NCI-H446 treated with DMSO at 0.1 percent for 48 hours (cell line): ENCODE results near the gene NUP205.
A peak's percentile ranks its signal among the peaks of the same experiment; 100 is the strongest.

Source experiments
- DNase-seq: peaks from one replicate; lab custom pipeline; 2025; lab: John Stamatoyannopoulos, UW

NUP205 gene

GRCh38 chr7:135552148-135552547 lies 5.6 kb upstream of the NUP205 start:
- DNase-seq: no peak

- no peak for DNase-seq
Measured at GRCh38 chr7:135553346-135553745, 4.4 kb upstream of the NUP205 start.

- peak; percentile 28 for DNase-seq
Measured at GRCh38 chr7:135558337-135558767, 635 bp downstream of the NUP205 start.

DNA sequence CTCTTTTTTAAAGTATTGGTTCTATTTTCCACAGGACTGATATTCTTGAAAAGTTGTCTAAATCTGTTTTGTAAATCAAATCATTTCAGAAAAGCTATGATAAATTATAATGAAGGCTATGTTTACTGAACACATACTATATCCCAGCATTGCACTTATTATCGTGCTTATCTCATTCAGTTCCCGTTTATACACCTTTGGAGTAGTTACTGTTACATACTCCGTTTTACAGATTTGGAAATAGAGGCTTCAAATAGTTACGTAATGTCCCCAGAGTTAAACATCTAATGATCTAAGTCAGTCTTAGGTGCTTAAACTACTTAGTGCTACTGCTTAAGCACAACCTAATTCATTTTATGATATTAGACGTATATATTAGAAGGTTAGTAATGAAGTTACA lies 1.2 kb downstream of the NUP205 start:
- DNase-seq: no peak

GRCh38 chr7:135560631-135561030 lies 2.9 kb downstream of the NUP205 start:
- DNase-seq: no peak

- no peak for DNase-seq
Measured at GRCh38 chr7:135562720-135563119, 5.0 kb downstream of the NUP205 start.

- no peak for DNase-seq
Measured at GRCh38 chr7:135571834-135572233, 14.1 kb downstream of the NUP205 start.

DNA sequence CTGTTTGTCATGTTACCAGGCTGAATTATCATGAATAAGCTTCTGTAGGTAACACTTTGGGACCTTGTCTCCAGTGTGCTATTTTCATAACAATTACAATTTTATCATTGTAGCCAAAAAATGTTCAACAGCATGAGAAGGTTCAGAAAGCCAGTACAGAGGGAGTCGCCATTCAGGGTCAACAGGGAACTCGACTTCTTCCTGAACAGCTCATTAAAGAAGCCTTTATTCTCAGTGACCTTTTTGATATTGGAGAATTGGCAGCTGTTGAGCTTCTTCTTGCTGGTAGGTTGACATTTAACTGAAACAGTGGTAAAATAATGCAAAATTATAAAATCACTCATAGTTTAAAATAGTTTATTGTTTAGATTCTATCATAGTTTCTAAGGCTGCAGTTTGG lies 15.8 kb downstream of the NUP205 start:
- no peak for DNase-seq

GRCh38 chr7:135575296-135575695 lies 17.6 kb downstream of the NUP205 start:
- DNase-seq: no peak

DNA sequence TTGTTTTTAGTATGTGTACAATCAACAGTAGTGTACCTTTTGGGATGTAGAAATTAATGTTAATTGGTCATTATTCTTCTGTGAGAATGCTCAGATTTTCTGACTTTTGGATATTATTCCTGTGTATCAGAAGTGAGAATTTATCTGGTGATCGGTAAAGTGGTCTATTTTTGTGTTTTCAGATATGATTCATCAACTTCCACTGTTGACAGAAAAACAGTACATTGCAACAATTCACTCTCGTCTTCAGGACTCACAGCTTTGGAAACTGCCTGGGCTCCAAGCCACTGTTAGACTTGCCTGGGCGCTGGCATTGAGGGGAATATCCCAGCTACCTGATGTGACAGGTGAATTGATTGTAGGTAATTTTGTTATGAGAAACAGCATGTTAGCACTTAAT lies 20.9 kb downstream of the NUP205 start:
- DNase-seq: no peak

GRCh38 chr7:135584362-135585353 lies 26.9 kb downstream of the NUP205 start:
- no peak for DNase-seq

GRCh38 chr7:135597181-135597925 lies 39.6 kb downstream of the NUP205 start:
- DNase-seq: no peak

DNA sequence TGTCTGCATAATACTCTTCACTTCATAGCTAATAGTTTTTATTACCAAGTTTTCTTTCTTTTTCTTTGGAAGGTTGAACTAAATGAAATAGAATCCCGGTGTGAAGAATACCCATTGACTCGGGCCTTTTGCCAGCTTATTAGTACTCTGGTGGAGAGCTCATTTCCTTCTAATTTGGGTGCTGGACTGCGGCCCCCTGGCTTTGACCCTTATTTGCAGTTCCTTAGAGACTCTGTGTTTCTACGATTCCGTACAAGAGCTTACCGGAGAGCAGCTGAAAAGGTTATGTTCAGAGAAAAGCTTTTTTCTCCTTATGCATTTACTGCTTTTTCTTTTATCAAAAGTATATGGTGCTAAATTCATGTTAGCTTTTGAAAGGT lies 40.2 kb downstream of the NUP205 start:
- DNase-seq: no peak

DNA sequence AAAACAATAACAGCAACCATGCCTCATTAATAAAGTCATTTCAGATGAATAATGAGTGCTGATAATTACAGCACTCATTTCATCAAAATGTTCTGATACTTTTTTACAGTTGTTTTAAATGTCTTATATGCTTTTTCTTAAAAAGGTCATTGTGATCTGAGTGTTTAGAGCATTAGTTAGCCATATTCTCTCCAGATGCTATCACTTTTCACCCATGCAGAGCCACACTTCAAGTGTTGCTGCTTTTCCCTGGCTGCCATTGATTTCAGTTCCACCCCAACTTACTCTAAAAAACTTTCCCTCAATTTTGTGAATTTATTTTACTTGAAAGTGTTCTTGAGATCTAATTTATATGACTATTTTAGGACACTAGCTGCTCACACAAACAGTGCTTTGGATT lies 41.8 kb downstream of the NUP205 start:
- DNase-seq: no peak

GRCh38 chr7:135600226-135600625 lies 42.5 kb downstream of the NUP205 start:
- DNase-seq: no peak

DNA sequence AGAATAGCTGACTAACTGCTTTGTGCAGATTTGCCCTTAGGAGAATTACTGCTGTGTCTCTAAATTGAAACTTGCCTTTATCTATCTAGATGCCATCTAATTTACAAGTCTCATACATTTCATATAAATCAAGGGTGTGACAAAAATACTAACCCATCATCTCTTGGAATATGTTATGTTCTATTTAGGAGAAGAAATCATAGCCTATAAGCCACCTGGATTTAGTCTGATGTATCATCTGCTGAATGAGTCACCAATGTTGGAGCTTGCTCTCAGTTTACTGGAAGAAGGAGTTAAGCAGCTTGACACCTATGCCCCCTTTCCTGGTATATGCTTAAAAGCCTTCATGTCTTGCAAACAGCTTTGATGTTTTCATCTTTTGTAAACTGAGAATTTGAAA lies 43.5 kb downstream of the NUP205 start:
- no peak for DNase-seq

- DNase-seq: no peak
Measured at GRCh38 chr7:135602304-135602703, 44.6 kb downstream of the NUP205 start.

DNA sequence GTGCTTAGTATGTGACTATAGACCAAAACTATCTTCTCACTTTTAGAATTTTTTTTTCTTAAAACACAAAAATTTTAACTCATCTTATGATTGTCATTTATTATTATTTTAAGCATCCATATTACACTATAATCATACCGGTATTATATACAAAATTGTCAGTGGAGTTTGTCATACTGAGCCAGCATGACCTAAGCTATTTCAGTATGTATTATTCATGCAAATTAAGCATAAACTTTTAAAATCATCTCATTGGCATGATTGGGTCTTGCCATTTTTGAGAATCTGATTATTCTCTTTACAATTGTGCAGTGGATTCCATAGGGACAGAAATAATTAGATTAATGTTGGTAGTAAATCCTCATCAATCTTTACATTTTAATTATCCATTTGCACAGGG lies 58.4 kb downstream of the NUP205 start:
- DNase-seq: no peak

- DNase-seq: no peak
Measured at GRCh38 chr7:135617781-135618180, 60.1 kb downstream of the NUP205 start.

- DNase-seq: no peak
Measured at GRCh38 chr7:135618510-135618909, 60.8 kb downstream of the NUP205 start.

DNA sequence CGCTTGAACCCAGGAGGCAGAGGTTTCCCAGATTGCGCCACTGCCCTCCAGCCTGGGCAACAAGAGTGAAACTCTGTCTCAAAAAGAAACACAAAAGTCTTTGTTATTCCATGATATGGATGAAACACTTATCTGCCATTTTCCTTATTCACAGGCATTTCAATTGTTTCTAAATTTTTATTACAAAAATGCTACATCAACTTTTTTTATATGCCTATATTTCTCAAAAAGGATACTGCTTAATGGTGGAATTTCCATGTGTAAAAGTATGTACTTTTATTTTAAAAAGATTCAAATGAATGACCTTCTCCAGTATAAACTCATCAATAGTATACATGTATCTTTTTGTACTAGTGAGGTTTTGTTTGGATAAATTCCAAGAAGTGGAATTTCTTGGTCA lies 62.7 kb downstream of the NUP205 start:
- DNase-seq: no peak

- DNase-seq: peak; percentile 42
Measured at GRCh38 chr7:135620980-135621850, 63.5 kb downstream of the NUP205 start.
